GM18498 (cell line): Measurements from ENCODE around the gene PROK1.
A peak's percentile ranks its signal among the peaks of the same experiment; 100 is the strongest.
"Not testable (repeated sequence)": the region's sequence is repeated elsewhere in the genome, so short reads cannot be mapped to it uniquely, and the experiment has no call there.

Experiments used
- ATAC-seq: cut with Tn5 transposase; IDR thresholded peaks from one replicate; pipeline ENCODE4 v1.9.1; 2021; ENCODE audit warnings: mild to moderate bottlenecking, moderate library complexity; ENCODE audit not compliant: unreplicated experiment

Gene PROK1

DNA sequence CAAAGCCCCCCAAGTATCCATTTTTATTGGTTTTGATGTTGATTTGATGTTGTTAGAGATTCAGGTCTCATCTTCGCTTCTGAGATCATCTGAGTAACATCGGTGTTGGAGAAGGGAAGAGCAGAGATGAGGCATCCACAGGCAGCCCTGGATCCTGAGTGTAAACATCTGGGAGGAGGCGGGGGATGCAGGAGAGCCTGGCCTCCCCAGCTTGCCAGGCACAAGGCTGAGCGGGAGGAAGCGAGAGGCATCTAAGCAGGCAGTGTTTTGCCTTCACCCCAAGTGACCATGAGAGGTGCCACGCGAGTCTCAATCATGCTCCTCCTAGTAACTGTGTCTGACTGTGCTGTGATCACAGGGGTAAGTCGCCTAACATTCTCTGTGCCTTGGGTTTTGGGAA, at the start of gene PROK1:
TSS of gene PROK1 (plus strand) at position 221 of the 400 bp plus-strand sequence. CDS start at position 289, 68 bp downstream.
- no peak for ATAC-seq

- ATAC-seq: no peak
Observed at GRCh38 chr1:110403805-110404204, 47.1 kb upstream of the PROK1 start.

DNA sequence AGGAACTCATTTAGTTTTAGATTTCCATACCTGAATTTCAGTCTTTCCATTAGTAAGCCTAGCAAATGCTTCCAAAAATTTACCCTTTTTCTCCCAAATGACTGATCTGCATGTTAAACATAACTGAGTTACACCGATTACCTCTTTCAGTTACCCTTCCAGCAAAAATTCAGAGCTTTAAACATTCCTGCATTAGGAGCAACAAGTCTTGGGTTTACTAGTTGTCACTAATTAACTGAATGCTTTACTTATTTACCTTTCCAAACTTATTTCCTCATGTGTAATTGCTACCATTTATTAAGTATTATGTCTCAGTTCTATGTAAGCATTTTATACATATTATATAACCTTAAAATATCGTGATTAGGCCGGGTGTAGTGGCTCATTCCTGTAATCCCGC, 46.5 kb upstream of the PROK1 start:
- ATAC-seq: no peak

GRCh38 chr1:110406407-110406806, 44.5 kb upstream of the PROK1 start:
- ATAC-seq: not testable (repeated sequence)

GRCh38 chr1:110407260-110408210, 43.4 kb upstream of the PROK1 start, which contains the start of gene LAMTOR5:
LAMTOR5 (minus strand) TSS chr1:110407694; CDS start chr1:110407620, 74 bp downstream.
- ATAC-seq: peak; percentile 89

- ATAC-seq: no peak
Observed at GRCh38 chr1:110408488-110408887, 42.5 kb upstream of the PROK1 start.

DNA sequence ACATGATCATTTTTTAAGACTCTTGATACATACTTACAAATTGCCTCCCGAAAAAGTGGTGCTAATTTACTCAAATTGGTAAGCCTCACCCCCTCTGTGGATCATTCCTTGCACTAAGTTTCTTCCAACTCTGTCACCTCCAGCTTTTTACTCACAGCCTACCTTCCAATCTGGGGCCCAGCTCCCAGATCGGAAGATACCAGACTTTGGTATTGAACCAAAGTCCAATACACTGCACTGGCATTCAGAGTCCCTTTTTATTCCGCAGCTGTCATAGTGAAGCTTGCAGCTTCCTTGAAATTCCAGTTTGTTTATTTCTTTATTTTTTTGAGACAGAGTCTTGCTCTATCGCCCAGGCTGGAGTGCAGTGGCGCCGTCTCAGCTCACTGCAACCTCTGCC, 41.6 kb upstream of the PROK1 start:
- ATAC-seq: no peak

DNA sequence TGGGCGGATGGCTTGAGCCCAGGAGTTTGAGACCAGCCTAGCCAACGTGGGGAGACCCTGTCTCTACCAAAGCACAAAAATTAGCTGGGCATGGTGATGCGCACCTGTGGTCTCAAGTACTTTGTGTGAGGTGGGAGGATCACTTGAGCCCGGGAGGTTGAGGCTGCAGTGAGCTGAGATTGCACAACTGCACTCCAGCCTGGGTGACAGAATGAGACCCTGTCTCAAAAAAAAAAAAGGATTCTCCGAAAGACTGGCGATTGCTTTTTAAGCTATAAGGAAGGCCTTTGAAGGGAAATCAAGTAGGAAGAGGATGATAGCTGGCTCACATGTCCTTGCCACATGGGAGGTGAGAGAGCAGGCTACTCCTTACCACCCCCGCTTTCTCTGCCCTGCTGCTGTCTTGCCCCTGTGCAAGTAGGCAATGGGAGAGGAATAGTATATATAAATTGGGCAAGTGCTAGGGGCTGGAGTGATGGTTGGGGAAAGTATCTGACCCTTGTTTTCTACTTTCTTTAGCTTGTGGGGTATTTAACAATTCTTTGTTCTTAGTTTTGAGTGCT, 39.7 kb upstream of the PROK1 start:
- ATAC-seq: no peak

DNA sequence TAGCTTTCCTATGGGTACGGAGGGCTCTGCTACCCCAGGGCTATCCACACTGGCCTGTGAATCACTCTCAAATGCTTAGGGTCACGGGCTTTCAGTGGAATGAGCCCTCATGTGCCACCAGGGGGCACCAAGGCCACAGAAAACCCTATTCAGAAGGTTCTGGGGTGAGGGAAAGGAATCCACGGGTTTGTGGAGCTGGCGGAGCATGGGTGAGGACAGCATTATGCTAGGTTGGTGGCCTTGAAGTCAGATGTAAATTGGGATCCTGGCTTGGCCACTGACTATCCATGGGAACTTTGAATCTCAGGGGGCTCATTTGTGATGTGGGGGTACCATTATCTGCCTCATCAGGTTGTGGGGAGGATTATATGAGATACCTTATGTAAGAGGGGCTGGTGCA, 38.4 kb upstream of the PROK1 start:
- no peak for ATAC-seq

GRCh38 chr1:110413045-110413444, 37.9 kb upstream of the PROK1 start:
- ATAC-seq: not testable (repeated sequence)

DNA sequence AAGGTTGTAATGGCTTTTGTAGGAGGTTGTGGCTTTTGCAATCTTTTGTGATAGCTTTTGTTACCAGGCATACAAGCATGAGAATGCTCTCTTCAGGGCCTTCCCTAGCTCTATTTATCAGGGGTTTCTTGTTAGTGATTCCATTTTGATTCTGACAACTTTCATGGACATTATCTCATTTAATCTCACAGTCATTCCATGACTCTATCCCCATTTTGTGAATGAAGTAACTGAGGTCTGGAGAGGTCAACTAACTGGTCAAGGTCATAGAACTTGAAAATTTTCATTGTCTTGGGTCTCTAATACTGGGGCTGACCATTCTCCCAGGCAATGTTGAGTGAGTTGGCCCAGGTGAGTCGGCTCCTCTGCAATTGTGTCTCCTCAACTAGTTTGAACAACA, 32.2 kb upstream of the PROK1 start:
- no peak for ATAC-seq

DNA sequence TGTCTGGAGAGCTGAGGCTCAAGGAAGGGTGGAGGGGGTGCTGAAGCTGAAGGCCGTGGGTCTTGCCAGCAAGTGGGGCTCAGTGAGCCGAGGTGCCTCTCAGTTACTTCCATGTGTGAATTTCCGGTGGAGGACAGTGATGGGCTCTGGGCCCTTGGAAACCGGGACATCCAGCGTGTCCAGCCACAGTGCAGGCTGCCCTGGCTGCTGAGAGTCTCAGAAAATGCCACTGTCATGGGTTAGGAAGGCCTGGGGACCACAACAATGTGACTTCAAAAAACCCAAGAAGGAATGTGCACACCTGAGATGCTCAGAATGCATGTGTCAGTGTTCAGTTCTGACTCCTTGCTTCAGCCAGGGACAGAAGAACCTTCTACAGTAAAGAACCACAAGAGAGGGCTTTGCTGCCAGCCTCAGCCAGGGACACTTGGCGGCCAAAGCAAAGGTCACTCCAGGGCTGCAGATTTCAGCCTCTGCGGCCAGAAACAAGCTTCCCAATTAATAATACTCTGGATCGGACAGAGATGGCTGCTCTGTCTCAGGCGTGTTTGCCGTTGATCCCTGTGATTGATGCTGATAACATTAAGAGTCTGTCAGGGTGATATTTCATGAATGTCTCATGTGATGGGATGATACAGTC, 30.8 kb upstream of the PROK1 start:
- ATAC-seq: no peak

DNA sequence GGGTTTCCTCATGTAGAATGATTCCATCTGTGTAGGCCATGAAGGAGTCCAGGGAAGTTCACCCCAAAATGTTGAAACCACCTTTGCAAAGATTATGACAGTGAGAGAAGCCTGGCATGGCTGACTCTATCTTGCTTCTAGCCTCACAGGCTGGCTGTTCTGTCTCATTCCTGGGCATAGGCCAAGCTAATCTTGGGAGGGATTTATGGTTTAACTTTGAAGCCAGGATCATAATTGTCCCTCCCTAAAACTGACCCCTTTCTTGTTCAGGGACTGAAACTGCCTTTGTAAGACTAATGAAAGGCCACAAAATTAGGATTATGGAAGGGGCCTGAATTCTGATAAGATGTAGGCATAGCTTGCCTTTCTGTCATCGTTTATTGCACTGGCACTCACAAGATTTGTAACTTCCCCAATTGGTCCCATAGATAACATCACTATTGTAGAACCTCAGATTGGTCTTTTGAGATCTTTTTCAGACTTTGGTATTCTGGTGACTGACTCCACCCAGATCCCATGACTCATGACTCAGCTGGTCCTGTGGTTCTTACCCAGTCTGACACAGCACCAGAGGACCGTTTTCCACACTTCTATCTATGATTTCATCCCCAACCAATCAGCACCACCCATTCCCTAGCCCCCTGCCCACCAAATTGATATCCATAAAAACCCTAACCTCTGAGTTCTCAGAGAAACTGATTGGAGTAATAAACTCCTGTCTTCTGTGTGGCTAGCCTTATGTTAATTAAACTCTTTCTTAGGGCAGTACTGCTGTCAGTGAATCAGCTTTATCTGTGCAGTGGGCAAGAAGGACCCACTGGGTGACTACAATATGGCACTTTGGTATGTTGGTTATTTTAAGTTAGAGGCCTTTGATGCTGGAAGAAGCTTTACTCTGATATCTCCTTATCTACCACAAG, 29.8 kb upstream of the PROK1 start:
- no peak for ATAC-seq

DNA sequence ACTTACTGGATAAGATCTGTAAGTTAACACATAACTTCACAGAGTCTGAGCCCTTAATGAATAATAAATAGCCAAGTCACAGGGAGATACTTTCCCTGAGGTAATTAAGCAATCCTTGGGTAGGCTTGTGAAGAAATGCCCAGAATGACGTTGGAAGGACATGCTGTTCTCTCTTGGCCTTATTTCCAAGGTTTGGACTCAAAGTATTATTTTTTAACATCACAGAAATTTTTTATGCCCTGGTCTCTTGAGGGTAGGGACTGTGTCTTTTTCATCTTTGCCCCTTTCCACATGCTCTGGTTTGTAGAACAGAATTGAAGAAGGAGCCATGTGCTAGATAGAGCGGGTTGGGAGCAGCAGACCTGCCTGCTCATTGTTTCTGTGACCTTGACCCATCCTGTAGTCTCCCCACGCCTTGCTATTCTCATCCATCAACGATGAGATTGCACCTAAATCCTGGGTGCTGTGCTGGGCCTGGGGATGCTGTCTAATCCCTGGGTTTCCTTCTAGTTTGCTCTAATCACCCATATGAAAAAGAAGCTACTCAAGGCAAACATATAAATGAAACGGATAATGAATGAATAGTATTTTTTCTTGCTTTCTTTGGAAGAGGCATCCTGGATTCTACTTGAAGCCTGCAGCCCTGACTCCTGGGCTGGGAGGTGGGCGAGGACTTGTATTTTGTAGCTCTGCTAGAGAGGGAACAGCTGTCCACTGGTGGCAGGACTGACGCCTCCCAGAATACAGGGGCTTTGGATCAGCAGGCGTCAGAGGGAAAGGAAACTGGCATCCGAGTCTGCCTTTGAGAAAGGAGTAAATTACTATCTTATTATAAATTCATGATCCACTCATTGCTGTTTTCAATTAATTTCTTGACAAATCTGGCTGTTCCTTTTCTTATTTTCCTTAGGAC, 26.0 kb upstream of the PROK1 start:
- ATAC-seq: no peak

- no peak for ATAC-seq
Observed at GRCh38 chr1:110425612-110426152, 25.3 kb upstream of the PROK1 start.

DNA sequence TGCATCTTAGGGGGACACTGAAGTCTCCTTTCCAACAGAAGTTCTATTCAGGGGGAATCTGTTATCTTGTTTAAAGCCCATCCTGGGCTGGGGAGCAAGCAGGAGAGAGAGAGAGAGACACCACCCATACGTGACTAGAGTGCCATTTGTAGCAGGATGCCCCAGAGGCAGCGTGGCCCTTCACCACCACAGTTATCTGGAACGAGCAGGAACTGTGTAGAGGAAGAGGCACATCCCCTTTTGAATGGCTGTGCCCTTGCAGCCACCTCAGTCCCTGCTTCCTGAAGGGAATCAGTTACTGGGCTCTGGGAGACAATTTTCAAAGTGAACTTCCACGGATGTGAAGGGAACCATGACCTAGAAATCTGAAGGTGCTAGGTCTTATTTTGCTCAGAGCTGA, 24.1 kb upstream of the PROK1 start:
- no peak for ATAC-seq

- no peak for ATAC-seq
Observed at GRCh38 chr1:110428946-110429345, 22.0 kb upstream of the PROK1 start.

GRCh38 chr1:110430366-110430765, 20.6 kb upstream of the PROK1 start:
- ATAC-seq: no peak

DNA sequence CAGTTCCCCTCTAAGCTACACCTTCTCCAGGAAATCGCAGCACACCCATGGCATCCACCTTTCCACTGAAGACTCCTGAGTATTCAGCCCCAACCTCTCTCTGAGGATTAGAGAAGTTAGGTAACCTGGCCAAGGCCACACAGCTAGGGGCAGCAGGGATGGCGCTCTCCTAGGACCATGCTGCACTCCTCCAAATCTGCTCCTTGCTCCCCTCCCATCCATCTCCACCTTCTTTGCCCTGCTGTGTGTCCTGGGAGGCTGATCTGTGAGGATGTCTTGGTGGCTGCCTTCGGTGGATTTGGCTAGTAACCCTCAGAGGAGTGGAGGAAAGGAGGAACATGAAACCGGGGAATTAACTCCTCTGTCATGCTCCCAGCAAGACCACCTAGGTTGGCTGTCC, 20.0 kb upstream of the PROK1 start:
- no peak for ATAC-seq
